ENCODE measurements around the gene SOX5.
"Not testable (repeated sequence)": the region's sequence is repeated elsewhere in the genome, so short reads cannot be mapped to it uniquely, and the experiment has no call there.

The SOX5 gene

DNA sequence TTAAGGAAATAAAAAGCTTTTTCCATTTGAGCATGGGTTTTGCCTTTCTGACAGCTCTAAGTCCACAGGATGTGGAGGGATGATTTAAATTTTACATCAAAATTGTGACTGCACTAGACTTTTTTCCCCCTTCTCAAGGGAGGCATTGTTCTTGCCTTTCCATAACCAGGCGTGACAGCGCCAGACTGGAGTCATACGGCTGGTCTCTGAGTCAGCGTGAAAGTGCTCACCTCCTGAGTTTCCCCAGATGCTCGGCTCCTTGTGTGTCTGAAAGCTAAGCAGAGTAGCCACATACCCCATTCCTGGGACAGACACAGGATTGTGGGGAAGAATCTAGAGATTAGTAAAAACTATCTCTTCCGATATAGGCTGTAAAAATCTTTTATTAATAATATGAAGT, 43.1 kb downstream of the SOX5 start:
- DNase-seq = no peak

DNA sequence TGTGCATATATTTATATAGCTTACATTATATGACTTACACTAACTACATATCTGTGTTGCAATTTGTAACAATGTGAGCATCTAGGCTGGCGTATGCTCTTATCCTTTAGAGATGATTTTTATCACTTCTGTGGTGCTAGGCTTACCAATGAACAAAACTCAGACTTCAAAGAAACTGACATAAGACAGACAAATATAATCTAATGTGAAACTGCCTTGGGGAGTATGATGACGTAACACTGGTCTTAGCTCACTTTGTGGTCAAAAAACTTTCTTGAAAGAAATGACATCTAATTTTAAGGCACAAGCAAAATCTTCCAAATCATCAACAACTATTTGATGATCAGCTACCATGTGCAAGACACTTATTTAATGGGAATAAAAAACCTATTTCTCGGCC, 50.0 kb downstream of the SOX5 start:
- no peak for DNase-seq

- no peak for DNase-seq
Observed at GRCh38 chr12:23898121-23898520, 51.3 kb downstream of the SOX5 start.

- no peak for DNase-seq
Observed at GRCh38 chr12:23895792-23896218, 53.7 kb downstream of the SOX5 start.

- DNase-seq = no peak
Observed at GRCh38 chr12:23893611-23894010, 55.9 kb downstream of the SOX5 start.

- DNase-seq = no peak
Observed at GRCh38 chr12:23891115-23891514, 58.4 kb downstream of the SOX5 start.

GRCh38 chr12:23889069-23889440, 60.4 kb downstream of the SOX5 start:
- no peak for DNase-seq

DNA sequence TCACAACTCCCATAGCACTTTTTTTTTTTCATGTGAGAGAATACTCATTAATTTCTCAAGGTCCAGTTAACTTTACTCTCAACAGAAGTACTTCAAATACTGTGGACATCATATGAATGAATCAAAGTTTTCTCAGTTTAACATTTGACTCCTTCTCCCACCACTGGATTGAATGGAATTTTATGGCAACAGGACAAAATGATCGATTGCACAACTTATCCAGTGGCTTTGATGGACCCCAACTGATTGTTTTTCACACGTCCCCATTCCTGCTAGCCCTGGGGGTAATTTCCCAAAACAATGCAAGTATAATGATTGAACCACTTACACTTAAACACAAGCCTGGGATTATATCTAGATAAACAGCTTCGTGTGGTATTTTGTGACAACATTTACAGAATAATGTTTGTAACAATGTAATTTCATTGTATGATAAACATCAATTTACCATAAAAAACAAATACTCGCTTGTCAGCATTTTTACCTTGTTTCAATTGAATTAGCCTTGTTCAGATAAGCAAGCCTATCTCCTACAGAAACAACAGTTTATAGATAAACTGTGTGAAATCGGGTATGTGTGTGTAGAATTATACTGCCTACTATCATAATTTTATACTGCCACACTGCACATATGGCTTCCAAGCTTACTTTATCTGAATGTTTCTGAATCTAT, 60.9 kb downstream of the SOX5 start:
- no peak for DNase-seq

GRCh38 chr12:23887055-23887835, 62.2 kb downstream of the SOX5 start:
- no peak for DNase-seq

DNA sequence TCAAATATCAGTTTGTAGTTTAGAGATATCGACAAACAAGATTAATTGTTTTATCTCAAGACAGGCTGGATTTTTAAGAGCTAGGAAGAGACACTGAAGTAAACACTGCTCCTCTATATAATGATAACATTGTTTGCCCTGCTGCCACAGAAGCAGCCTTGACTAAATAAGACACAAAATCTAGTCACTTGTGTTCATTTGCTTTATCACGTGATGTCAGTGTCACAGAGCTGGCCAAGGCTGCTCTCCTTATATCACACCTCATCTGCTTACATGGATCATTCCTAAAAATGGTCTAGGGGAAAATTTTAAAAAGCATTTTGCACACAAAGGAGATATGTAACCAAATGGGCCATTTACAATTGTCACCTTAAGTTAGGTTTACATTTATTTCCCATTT, 64.1 kb downstream of the SOX5 start:
- DNase-seq = no peak

DNA sequence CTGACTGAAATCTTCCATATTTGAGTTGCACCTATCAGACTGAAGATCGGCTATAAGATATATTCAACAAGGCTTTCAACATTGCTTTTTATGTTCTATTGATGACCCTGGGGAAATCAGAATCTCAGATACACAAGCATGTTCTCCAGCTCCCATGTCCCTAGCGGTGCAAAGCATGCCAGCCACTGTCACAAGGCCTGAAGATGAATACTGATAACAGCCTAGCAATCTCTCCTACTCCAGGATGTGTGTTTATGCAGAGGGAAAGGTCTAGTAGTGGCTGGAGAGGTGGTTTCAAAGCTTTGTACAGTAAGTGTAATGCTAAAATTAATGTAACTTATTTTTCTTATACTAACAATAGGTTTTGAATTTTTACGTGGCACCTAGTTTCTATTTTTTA, 64.6 kb downstream of the SOX5 start:
- no peak for DNase-seq

- no peak for DNase-seq
Observed at GRCh38 chr12:23880988-23881387, 68.5 kb downstream of the SOX5 start.

DNA sequence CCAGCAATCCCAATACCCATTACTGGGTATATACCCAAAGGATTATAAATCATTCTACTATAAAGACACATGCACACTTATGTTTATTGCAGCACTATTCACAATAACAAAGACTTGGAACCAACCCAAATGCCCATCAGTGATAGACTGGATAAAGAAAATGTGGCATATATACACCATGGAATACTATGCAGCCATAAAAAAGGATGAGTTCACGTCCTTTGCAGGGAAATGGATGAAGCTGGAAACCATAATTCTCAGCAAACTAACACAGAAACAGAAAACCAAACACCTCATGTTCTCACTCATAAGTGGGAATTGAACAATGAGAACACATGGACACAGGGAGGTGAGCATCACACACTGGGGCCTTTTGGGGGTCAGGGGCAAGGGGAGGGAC, 72.9 kb downstream of the SOX5 start:
- not testable (repeated sequence) for DNase-seq

DNA sequence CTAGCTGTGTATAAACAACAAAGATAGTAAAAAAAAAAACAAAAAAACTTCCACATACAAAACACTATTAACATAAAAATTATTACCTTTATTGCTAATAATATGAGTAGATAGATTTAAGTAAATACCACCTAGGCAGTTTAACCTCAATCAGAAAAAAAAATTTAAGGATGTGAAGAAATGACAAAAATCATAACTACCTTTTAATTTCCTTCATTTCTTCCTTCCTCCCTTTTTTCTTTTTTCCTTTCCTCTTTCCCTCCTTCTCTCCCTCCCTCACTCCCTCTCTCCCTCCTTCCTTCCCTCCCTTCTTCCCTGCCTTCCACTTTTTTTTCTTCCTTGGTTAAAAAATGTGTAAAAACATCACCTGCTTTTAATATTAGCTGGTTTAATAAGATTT, 81.7 kb downstream of the SOX5 start:
- no peak for DNase-seq

DNA sequence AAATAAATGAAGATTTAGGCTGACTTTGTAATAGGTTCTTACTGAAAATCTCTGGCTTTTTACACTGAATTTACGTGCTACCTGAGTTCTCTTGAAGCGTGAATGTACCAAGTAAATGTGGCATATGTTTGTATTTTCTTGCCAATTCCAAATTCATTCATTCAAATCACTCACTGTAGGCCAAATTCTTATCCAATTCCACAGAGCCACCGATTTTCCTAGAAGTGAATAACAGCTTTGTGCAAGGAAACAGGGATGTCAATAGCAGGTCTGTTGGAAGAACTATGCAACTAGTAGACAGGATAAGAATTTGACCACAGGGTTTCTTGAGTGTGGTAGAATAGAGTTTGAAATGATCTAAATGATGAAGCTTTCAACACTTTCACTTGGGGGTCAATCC, 86.8 kb downstream of the SOX5 start:
- DNase-seq = no peak

DNA sequence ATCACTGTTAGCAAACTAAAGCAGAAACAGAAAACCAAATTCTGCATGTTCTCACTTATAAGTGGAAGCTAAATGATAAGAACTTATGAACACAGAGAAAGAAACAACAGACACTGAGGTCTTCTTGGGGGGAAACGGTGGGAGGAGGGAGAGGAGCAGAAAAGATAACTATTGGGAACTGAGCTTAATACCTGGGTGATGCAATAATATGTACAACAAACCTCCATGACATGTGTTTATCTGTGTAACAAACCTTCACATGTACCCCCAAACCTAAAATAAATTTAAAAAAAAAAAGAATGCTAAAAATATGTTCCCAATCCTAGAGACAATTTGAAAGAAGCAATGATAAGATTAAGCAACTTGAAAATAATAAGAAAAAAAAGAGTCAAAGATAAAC, 89.5 kb downstream of the SOX5 start:
- no peak for DNase-seq

GRCh38 chr12:23857178-23857577, 92.3 kb downstream of the SOX5 start:
- no peak for DNase-seq

- DNase-seq = no peak
Observed at GRCh38 chr12:23855813-23856212, 93.7 kb downstream of the SOX5 start.

DNA sequence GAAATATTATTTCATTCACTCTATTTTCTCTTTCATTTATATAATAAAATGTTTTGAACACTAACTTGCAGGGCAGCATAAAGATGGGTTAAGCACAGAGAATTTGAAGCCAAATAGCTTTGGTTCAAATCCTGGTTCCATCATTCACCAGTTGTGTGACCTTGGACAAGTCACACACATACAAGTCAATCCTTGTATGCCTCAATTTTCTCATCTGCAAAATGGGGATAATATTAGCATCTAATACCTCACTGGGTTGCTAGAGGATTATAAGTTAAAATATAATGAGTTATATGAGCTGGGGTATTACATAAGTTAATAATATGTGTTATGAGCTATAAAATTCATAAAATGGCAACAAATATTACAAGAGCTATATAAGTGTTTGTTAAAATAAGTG, 94.9 kb downstream of the SOX5 start:
- DNase-seq = no peak

DNA sequence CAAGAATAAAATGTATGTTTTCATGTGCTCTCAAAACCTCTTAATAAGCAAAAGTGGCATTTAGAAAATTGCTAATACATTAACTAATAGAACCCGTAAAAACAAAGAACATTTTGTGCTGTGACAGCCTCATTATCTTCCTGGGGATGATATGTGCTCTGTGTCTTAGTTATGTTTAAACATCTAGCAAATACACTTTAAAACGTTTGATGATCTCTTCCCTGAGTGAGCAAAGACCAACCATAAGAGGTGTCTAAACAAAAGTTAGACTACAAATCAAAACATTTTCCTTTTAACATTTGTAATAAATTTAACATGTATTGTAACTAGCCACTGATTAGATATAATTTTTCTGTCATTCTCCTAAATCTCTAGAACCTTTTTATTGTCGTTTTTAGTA, 95.8 kb downstream of the SOX5 start:
- no peak for DNase-seq

DNA sequence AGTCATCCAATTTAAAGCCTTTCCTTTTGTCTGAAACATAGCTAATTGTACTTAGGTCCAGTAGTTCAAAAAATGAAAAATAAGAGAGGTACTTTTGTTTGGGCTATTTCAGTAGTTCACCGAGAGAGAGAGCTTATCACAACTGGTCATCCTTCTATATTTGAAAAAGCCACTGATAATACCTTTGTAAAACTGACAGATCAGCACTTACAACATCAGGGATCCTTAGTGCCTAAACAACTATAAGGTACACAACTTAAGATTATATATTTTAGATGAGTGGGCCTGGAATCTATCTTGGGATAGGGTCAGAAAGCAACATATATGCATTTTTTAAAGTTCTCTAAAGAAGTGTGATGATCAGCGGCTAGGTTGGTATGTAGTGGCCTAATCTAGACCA, 97.9 kb downstream of the SOX5 start:
- no peak for DNase-seq

DNA sequence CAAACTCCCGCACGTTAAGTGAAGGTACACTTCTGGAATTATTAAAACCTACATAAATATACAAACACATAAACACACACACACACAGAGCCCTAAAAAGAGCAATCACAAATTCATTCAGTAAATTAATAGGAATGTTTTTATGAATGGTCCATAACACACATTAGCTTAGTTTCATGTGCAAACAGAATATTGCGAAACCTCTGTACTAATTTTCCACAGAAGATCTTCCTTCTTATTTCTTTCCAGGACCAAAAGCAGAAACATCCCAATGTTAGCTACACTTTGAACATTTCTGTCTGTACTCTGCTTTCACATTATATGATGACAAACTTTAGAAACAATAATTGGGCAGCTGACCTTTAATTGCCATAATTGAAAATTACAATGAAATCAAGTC, 101.6 kb downstream of the SOX5 start:
- no peak for DNase-seq

DNA sequence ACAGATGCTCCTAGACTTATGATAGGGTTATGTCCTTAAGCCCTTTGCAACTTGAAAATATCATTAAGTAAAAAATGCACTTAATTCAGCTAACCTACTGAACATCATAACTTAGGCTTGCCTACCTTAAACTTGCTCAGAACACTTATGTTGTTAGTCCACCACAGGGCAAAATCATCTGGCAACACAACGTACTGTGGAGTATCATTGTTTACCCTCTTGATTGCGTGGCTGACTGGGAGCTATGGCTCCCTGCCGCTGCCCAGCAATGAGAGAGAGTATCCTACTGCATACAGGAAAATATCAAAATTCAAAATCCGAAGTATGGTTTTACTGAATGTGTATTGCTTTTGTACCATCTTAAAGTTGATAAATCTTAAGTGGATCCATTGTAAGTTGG, 105.5 kb downstream of the SOX5 start:
- no peak for DNase-seq

- no peak for DNase-seq
Observed at GRCh38 chr12:23834076-23834475, 115.4 kb downstream of the SOX5 start.

DNA sequence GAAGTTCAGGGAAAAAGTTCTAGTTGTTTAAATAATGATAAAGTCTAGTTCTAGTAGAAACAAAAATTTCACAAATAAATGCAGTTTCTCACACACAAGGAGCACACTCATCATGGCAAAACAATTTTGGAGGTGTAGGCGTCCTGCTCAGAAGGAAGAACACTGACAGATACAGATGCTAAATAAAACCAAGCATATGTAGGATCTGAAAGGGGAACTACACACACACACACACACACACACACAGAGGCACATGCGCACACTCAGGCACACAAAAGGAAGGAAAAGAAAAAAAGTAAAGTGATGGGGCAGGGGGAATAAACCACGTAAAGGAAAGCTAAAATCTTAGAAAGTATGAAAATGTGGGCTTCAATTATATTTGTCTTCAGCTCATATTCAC, 117.7 kb downstream of the SOX5 start:
- no peak for DNase-seq
